HG02884 (cell line): Measurements from ENCODE around the gene ZCWPW1.
A peak's percentile ranks its signal among the peaks of the same experiment; 100 is the strongest.

ENCODE experiments used
- ATAC-seq: cut with Tn5 transposase; IDR thresholded peaks from one replicate; pipeline ENCODE4 v1.9.1; 2021; ENCODE audit warnings: mild to moderate bottlenecking, moderate library complexity; ENCODE audit not compliant: unreplicated experiment

ZCWPW1 gene

GRCh38 chr7:100428199-100428966 is at the start of gene ZCWPW1:
TSS of gene ZCWPW1 (minus strand) at chr7:100428703. CDS start at chr7:100420649, 8,054 bp downstream.
- peak; percentile 40 for ATAC-seq

DNA sequence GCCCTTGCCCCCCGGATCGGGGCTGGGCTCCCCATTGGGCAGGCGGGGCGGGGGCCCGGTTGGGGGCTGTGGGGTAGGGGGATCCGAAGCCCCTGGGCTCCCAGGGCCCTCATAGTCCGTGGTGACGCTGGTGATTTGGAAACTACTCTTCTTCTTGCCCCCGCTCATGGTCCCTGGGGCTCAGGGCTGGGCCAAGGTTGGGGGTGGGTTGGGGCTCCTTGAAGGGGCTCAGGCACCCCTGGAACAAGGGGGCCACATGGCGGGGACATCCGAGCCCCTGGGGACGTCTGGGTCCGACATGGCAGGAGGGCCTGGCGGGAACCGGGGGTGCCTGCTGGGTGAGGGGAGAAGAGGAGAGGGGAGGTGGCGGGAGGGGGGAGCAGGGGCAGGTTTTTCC is 49.4 kb upstream of the ZCWPW1 start:
- no peak for ATAC-seq

GRCh38 chr7:100476903-100477870 is 48.7 kb upstream of the ZCWPW1 start:
- ATAC-seq, result no peak

- ATAC-seq, result no peak
Observed at GRCh38 chr7:100476101-100476780, 47.7 kb upstream of the ZCWPW1 start.

DNA sequence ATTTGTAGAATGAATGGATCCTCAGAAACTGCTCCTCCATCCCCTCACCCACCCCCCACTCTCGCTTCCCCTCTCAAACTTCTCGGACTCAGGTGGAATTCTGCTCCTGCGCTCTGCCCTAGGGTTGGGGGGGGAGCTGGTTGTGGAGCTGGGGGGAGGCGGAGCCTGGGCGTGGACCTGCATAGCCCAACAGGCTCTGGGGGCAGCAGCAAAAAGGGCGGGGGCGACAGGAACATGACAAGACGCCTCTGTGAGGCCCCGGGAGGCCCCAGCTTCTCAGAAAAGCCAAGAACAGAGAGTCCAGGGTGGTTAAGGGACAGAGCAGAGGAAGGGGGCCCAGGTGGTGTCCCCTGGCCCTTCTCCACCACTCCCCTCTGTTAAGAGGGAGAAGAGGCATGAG is 47.0 kb upstream of the ZCWPW1 start:
- no peak for ATAC-seq

GRCh38 chr7:100472854-100473499 is 44.5 kb upstream of the ZCWPW1 start:
- no peak for ATAC-seq

GRCh38 chr7:100472121-100472851 is 43.8 kb upstream of the ZCWPW1 start:
- ATAC-seq, result no peak

GRCh38 chr7:100471021-100471420 is 42.5 kb upstream of the ZCWPW1 start:
- no peak for ATAC-seq

DNA sequence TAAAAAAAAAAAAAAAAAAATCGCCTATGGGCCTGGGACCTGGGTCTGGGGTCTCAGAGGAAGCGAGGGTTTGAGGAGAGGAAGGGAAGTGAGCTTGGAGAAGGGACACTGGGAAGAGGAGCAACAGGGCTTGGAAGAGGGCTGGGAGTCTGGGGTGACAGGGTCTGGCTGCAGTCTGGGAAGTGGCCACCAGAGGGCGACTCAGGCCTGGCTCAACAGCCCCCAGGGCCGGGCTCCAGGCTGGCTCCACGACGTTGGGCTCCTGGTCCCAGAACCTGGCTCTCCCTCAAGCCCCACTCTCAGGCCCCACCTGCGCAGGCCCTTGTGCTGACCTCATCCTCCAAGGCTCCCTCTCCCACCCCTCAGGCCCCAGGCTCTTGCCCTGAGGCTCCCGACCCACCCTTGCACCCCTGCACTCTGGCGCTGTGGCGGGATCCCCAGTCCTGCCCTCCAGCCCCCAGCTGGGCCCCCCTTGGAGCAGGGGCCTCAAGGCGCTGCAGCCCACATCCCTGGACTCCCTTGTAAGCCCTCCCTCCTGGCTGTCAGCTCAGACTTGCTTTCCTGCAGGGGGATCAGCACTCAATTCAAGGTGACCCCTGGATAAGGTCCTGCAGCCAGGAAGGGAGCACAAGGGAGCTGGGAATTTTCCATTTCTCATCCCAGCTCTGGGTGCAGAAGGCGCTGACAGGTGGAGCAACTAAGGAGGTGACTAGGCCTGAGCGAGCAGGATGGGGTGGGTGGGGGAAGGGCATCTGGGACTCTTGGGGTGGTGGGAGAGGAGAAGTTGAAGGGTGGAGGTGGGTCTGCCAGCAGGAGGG is 40.9 kb upstream of the ZCWPW1 start:
- ATAC-seq, result no peak

GRCh38 chr7:100467638-100468373 is 39.3 kb upstream of the ZCWPW1 start:
- ATAC-seq, result no peak

DNA sequence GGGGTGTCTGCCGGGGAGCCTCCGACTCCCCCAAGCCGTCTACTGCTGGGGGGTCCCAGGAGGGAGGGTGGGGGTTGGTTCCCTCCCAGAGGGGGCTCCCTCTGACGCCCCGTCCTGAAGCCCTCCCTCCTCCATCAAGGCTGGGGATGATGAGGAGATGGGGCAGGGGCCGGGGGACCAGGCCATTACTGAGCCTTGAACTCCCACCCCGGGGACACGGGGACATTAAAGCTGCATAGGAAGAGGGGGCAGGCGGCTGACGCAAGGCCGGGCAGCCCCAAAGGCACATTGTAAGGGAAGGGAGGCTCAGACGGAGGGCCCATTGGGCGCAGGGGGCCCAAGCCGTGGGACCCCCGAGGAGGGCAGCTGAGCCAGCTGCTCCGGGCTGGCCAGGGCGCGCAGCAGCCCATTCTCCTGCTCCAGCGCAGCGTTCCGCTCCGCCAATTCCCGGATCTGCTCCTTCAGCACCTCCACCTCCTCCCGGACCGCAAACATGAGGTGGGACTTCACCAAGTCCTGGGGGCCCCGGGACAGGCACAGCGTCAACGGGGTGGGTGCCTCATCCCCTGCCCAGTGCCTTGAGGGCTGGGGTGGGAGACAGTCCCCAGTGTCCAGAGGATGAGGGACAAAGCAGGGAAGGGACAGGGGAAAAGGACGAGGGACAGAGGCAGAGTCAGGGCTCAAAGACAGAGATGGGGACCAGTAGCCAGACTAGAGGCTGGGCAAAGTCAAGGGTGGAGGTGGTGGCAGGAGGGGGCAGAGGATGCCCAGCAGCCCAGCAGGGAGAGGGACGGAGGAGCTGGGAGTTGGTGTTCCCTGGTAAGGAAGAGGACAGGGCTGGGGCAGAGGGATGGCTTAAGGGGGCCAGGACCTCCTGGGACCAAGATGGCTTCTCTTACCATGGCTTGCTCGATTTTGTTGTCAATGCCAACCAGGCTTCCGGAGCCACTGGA is 38.4 kb upstream of the ZCWPW1 start:
- ATAC-seq, result no peak

DNA sequence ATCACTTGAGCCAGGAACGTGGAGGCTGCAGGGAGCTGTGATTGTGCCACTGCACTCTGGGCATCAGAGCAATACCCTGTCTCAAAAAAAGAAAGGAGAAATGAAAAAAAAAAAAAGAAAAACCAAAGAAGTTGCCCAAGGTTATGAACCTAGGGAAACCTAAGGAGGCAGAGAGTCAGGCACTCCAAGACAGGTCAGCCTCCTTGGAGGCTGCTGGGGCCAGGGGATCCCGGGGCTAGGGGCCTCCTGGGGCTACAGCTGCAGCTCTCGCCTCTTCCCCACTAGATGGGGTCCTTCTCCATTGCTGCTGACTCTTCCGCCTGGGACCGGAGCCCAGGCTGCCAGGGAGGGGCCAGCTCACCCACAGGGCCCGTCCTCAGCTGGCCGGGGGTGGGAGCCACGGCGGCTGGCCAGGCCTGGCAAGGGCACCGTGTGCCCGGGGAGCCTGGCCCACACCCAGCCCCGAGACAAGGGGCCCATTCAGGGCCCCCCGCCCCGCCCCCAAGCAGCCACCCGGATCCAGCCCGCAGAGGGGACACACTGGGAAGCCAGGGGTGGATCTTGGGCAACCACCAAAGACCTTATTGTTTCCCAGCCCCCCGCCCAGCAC is 37.3 kb upstream of the ZCWPW1 start:
- ATAC-seq, result no peak

DNA sequence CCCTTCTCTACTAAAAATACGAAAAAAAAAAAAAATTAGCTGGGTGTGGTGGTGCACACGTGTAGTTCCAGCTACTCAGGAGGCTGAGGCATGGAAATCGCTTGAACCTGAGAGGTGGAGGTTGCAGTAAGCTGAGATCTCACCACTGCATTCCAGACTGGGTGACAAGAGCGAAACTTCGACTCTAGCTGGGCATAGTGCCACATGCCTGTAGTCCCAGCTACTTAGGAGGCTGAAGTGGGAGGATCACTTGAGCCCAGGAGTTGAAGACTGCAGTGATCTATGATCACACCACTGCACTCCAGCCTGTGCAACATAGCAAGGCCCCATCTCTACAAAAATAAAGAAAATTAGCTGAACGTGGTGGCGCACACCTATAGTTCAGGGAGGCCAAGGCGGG is 36.8 kb upstream of the ZCWPW1 start:
- ATAC-seq, result no peak

- ATAC-seq, result no peak
Observed at GRCh38 chr7:100464791-100465190, 36.3 kb upstream of the ZCWPW1 start.

DNA sequence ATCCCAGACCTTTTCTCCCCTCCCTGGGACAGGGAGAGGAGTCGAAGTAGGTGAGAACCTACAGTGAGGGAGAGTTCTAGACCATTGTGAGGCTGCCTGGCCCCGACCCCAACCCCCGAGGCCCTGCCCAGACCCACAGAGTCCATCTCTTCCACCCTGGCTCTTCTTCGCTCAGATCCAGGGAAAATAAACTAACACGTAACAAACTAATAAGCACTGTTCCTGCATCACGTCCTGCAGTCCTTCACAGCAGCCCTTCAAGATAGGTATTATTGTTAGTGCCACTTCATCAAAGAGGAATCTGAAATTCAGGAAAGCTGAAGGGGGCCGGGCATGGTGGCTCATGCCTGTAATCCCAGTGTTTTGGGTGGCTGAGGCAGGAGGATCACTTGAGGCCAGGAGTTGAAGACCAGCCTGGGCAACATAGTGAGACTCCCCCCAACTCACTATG is 35.7 kb upstream of the ZCWPW1 start, which contains the start of gene SPACDR:
TSS of gene SPACDR (minus strand) at position 51 of the 451 bp plus-strand sequence. CDS start 235 bp downstream, outside the sequence.
- ATAC-seq, result no peak

DNA sequence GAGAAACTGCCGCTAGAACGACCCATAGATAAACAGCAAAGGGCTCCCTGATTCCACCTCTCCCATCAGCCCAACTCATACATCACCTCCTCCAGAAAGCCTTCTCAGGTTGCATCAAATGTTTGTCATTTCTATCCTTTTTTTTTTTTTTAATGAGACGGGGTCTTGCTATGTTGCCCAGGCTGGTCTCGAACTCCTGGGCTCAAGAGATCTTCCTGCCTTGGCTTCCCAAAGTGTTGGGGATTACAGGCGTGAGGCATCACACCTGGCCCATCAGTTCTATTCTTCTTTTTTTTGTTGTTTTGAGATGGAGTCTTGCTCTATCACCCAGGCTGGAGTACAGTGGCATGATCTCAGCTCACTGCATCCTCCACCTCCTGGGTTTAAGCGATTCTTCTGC is 28.5 kb upstream of the ZCWPW1 start:
- no peak for ATAC-seq

DNA sequence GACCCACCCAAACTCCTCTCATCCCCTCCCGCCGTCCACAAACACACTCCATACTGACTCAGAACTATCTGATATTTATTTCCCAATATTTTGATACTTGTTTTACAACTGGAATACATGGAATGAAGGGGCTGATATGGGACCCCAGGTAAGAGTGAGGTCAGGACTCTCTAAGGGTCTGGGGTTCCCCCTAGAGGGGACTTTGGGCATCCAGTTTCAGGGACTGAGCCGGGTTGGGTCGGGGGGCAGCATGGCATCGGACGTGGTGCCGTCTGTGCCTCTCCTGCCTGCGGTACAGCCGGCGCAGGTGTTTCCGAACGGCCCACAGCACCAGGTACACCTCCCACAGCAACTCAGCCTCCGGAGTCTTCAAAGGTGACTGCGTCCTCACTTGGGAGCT is 28.1 kb upstream of the ZCWPW1 start:
- no peak for ATAC-seq
